Measurements from ENCODE around the gene ACOT7.

DNA sequence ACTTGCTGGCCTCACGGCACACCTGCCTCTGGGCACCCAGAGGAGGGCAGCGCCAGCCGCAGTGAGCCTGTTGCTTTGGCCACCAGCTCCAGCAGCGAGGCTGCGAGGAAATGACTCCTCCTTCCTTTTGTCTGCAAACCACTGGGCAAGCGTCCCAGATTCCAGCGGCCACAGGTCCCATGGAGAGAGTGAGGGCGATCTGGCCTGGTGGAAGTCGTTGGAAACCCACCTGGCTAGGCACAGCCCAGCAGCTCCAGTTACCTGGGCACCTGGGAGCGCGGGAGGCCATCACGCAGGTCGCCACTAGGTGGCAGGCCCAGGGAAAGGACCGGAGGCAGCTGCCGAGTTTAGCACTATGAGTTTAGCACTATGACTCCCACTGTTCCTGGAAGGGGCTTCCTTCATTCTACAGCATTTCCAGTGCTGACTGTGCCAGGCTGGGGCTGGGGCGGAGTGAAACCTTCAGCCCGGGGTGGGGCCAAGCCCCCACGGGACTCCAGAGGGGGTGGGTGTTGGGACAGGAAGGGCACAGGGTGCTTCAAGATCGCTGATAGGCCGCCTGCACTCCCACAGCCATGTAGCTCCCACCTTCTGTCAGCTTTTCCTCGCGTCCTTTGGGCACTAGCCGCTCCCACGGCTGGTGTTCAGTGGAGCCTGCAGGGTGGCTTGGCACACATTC, 29.9 kb upstream of the ACOT7 start:
- TF ChIP-seq CTCF (IDR thresholded peaks at IDR 0.05): peak in 2 of 3 experiments; percentile 27 to 45
- no peak for TF ChIP-seq POLR2AphosphoS5 (IDR thresholded peaks at IDR 0.05)
- no peak for TF ChIP-seq EP300 (IDR thresholded peaks at IDR 0.05)

All from esophagus muscularis mucosa (tissue), 4 donors.